B cell (primary cell): ENCODE measurements around the gene QRICH1. TPM values are rescaled to one million over a fixed set of nuclear protein-coding genes. Genes with fewer than 3 reads are reported as not detected.

Experiments used
- ATAC-seq: fragments of 200-7000 bp; cut with Tn5 transposase; one replicate; pipeline ENCODE4 v1.10.0; 2021; ENCODE audit warnings: low read depth, mild to moderate bottlenecking, moderate number of reproducible peaks, moderate library complexity
- CTCF ChIA-PET: fragments of 350-600 bp; sonication (Branson Sonifier 250); formaldehyde crosslinking; loops from one replicate; lab custom pipeline; 2021; ENCODE audit warnings: antibody characterized with exemption, inconsistent platforms; lab: Charles Lee
- POLR2A ChIA-PET: fragments of 350-600 bp; sonication (Branson Sonifier 250); formaldehyde crosslinking; loops from one replicate; lab custom pipeline; 2021; ENCODE audit warnings: antibody characterized with exemption; lab: Charles Lee
- DNase-seq: peaks from one replicate; pipeline ENCODE4 v3.0.0; 2013
- H2AFZ ChIP-seq: 2 replicates; pipeline ENCODE4 v1.6.1; 2012; ENCODE audit warnings: mild to moderate bottlenecking, low read depth, low read length; ENCODE audit not compliant: insufficient read depth, poor library complexity, severe bottlenecking
- H3K27ac ChIP-seq, 2 donors: 1 replicate in 1 of 2; 2 replicates in 1 of 2; pipeline ENCODE4 v1.5.1; 2012 to 2013; ENCODE audit warnings: low read length in 2 of 2, mild to moderate bottlenecking in 2 of 2, moderate library complexity in 1 of 2
- H3K27me3 ChIP-seq, 4 experiments: fragments of 200-600 bp in 1 of 4; sonication (generic) in 1 of 4; replicated peaks in 1 of 4; 1 replicate in 2 of 4; 2 replicates in 2 of 4; pipeline versions ENCODE4 v1.6.1 to v1.7.0; 2013 to 2016; ENCODE audit warnings: low read length in 3 of 4, mild to moderate bottlenecking in 2 of 4, mixed read lengths in 1 of 4, moderate library complexity in 1 of 4; ENCODE audit not compliant: insufficient read depth in 4 of 4, control insufficient read depth in 3 of 4; ENCODE audit errors: control extremely low read depth in 1 of 4
- H3K36me3 ChIP-seq, 2 experiments: replicated peaks in 1 of 2; 1 replicate in 1 of 2; 2 replicates in 1 of 2; pipeline versions ENCODE4 v1.6.1 to v1.7.1; 2013; ENCODE audit warnings: low read length in 1 of 2; ENCODE audit not compliant: insufficient read depth in 2 of 2, control insufficient read depth in 1 of 2; ENCODE audit errors: control extremely low read depth in 1 of 2, extremely low read depth in 1 of 2
- H3K4me1 ChIP-seq, 2 donors: fragments of 200-600 bp in 1 of 2; sonication (generic) in 1 of 2; 1 replicate in 1 of 2; 2 replicates in 1 of 2; pipeline versions ENCODE4 v1.5.1 to v1.6.1; 2013 to 2017; ENCODE audit warnings: low read length in 2 of 2; ENCODE audit not compliant: control insufficient read depth in 2 of 2, insufficient read depth in 2 of 2
- H3K4me2 ChIP-seq: replicated peaks from 2 replicates; pipeline ENCODE3; 2012; ENCODE audit warnings: mild to moderate bottlenecking, low read depth, low read length; ENCODE audit not compliant: poor library complexity, severe bottlenecking
- H3K4me3 ChIP-seq, 5 experiments: fragments of 200-600 bp in 1 of 5; sonication (generic) in 1 of 5; 1 replicate in 3 of 5; 2 replicates in 2 of 5; pipeline versions ENCODE4 v1.5.1 to v1.7.0; 2011 to 2016; ENCODE audit warnings: low read length in 4 of 5, mild to moderate bottlenecking in 4 of 5, low read depth in 2 of 5, control low read depth in 1 of 5, moderate library complexity in 1 of 5; ENCODE audit not compliant: insufficient read depth in 1 of 5; ENCODE audit errors: control extremely low read depth in 1 of 5, extremely low read depth in 1 of 5
- H3K79me2 ChIP-seq: fragments of 200-600 bp; sonication (generic); one replicate; pipeline ENCODE4 v1.6.0; 2016; ENCODE audit warnings: low read length; ENCODE audit not compliant: control insufficient read depth, insufficient read depth
- H3K9ac ChIP-seq: fragments of 200-600 bp; sonication (generic); 2 replicates; pipeline ENCODE4 v1.6.1; 2017; ENCODE audit warnings: mild to moderate bottlenecking, low read length, moderate library complexity
- H3K9me3 ChIP-seq, 3 donors: one replicate each; pipeline versions ENCODE4 v1.6.1 to v1.7.1; 2013; ENCODE audit warnings: low read length in 2 of 3; ENCODE audit not compliant: control insufficient read depth in 2 of 3, insufficient read depth in 1 of 3; ENCODE audit errors: control extremely low read depth in 1 of 3
- H4K20me1 ChIP-seq: 2 replicates; pipeline ENCODE4 v1.6.0; 2012; ENCODE audit warnings: mild to moderate bottlenecking, low read length; ENCODE audit not compliant: insufficient read depth, control insufficient read depth, poor library complexity, severe bottlenecking
- H3K27ac Mint-ChIP-seq: one replicate; pipeline ENCODE4 v1.8.0; 2021; ENCODE audit warnings: mixed read lengths
- H3K27me3 Mint-ChIP-seq: one replicate; pipeline ENCODE4 v1.8.0; 2021; ENCODE audit warnings: mixed read lengths
- H3K4me1 Mint-ChIP-seq: one replicate; pipeline ENCODE4 v1.8.0; 2021; ENCODE audit warnings: mixed read lengths
- H3K4me3 Mint-ChIP-seq: one replicate; pipeline ENCODE4 v1.8.0; 2021; ENCODE audit warnings: mixed read lengths
- H3K9me3 Mint-ChIP-seq: one replicate; pipeline ENCODE4 v1.8.0; 2022; ENCODE audit warnings: mixed read lengths; ENCODE audit not compliant: insufficient read depth
- EZH2 ChIP-seq: IDR thresholded peaks from 2 replicates; pipeline ENCODE4 v1.6.1; 2012; ENCODE audit warnings: borderline replicate concordance, low read depth, mild to moderate bottlenecking, moderate library complexity, low read length; ENCODE audit not compliant: insufficient read depth, poor library complexity, severe bottlenecking
- WGBS: methylation state at CpG from one replicate; pipeline ENCODE4 v1.1.5; 2013; ENCODE audit warnings: missing lambda C conversion rate; ENCODE audit not compliant: insufficient coverage; 5-methylcytosine and 5-hydroxymethylcytosine counted together
- intact Hi-C: fragments of 100-400 bp; cut with micrococcal nuclease; formaldehyde crosslinking; loops from one replicate; pipeline ENCODE4 v1.10.0; 2022
- polyA plus RNA-seq: library from polyadenylated mRNA; depleted of rRNA; stranded (reverse); fragments of >200 nt; gene quantifications from 2 replicates; pipeline ENCODE4 v1.2.3, GENCODE V29; 2012
- total RNA-seq, 2 donors: library from RNA; stranded (reverse); fragments of 120-200 nt in 1 of 2; gene quantifications; 1 replicate in 1 of 2; 2 replicates in 1 of 2; pipeline versions ENCODE4 v1.2.3 to v1.2.4, GENCODE V29; 2013 to 2022
- TF ChIP-seq, protein P1 (sequence below): fragments of 200-600 bp; IDR thresholded peaks from one replicate; pipeline ENCODE4 v1.8.0; 2022; ENCODE audit warnings: antibody characterized with exemption, mild to moderate bottlenecking

Gene QRICH1
- total and polyA plus RNA-seq, 2 donors (not counting 1 experiment from before 2014, with no cell fraction given): 179 to 187 TPM

DNA sequence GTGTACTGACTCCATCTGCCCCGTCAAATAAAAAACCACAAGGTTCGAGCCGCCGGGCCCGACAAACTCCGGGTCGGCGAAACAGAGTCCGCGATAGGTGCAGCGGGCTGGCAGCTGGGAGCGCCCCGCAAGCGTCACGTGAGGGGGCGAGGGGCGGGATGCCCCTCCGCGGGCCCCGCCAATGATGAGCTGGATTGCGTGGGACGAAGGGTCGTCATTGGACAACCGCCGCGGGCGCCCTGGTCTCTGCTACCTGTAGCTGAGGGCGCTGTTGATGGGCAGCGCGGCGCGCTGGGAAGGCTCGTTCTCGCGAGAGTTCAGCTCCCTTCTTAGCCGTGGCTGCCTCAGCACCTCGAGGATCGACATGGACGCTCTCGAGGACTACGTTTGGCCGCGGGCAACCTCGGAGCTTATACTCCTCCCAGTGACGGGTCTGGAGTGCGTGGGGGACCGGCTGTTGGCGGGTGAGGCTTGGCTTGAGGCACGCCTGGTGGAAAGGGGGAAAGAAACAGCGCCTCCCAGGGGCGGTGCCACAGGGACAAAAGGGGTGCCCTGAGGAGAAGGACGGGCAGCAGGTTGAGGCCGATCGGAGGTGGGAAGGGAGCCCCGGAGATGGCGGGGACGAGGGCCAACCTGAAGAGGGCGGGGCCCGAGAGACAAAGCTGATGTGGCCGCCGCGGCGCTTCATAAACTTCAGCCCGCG lies 86.7 kb downstream of the QRICH1 start, which contains the start of gene WDR6:
Gene WDR6 (plus strand): TSS at position 324 of the 703 bp plus-strand sequence. CDS start 41 bp downstream, at position 365.
- Histone ChIP-seq H3K9me3 (no peaks in the 10 kb centered on the region), H3K27ac (peak within 1 kb of the TSS; percentile 95 to 96), H2AFZ (peak within 1 kb of the TSS; percentile 93), H3K27me3 (no peaks in the 10 kb centered on the region), H3K9ac (peak within 1 kb of the TSS; percentile 95), H4K20me1 (peaks cover 29% of the 10 kb centered on the region), H3K79me2 (peaks cover 58% of the 10 kb centered on the region), H3K36me3 (peaks cover 0 to 10% of the 10 kb centered on the region in 2 experiments), H3K4me1 (peaks cover 15 to 18% of the 10 kb centered on the region in 2 donors), H3K4me3 (peak within 1 kb of the TSS; percentile 69 to 99 (median 94)), H3K4me2 (peak within 1 kb of the TSS; percentile 93)
- DNase-seq (peak; percentile 98), ATAC-seq (peak; percentile 86)
- H3K4me3 Mint-ChIP-seq: peak within 1 kb of the TSS; percentile 100
- no peaks in the 10 kb centered on the region for H3K27me3 Mint-ChIP-seq
- WGBS: under 1% methylated on average over 65 of the region's 65 CpGs
- H3K27ac Mint-ChIP-seq: peak within 1 kb of the TSS; percentile 99
- POLR2A ChIA-PET: interaction anchor here (0.6 to 4.0 kb wide), 17 partner anchors 9 to 1293 kb away, joined by 3 to 116 read pairs (median 5); partner anchors contain the start of genes ARIH2, DALRD3, IMPDH2 and NDUFAF3
- peaks cover 27% of the 10 kb centered on the region for H3K4me1 Mint-ChIP-seq
- intact Hi-C loops: loop anchor here (1.0 to 2.0 kb wide), 6 partner anchors 14 to 706 kb away; partner anchors contain the start of genes ARIH2, NICN1, NME6 and P4HTM
- TF ChIP-seq, protein P1, sequence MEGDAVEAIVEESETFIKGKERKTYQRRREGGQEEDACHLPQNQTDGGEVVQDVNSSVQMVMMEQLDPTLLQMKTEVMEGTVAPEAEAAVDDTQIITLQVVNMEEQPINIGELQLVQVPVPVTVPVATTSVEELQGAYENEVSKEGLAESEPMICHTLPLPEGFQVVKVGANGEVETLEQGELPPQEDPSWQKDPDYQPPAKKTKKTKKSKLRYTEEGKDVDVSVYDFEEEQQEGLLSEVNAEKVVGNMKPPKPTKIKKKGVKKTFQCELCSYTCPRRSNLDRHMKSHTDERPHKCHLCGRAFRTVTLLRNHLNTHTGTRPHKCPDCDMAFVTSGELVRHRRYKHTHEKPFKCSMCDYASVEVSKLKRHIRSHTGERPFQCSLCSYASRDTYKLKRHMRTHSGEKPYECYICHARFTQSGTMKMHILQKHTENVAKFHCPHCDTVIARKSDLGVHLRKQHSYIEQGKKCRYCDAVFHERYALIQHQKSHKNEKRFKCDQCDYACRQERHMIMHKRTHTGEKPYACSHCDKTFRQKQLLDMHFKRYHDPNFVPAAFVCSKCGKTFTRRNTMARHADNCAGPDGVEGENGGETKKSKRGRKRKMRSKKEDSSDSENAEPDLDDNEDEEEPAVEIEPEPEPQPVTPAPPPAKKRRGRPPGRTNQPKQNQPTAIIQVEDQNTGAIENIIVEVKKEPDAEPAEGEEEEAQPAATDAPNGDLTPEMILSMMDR: peak; percentile 52
- no peak for TF ChIP-seq EZH2
- H3K9me3 Mint-ChIP-seq: no peaks in the 10 kb centered on the region
- CTCF ChIA-PET: interaction anchor here (0.6 to 5.6 kb wide), 12 partner anchors 9 to 339 kb away, joined by 3 to 73 read pairs (median 5); partner anchors contain the start of genes ARIH2, DALRD3, IMPDH2 and NDUFAF3
